VCaP (cell line): ENCODE data around the gene RPTOR.

ENCODE experiments used
- H3K27ac ChIP-seq: fragments of 450-650 bp; 2 replicates; pipeline ENCODE4 v1.5.1; 2017
- CTCF ChIP-seq: fragments of 450-650 bp; conservative IDR thresholded peaks from 2 replicates; pipeline ENCODE4 v1.5.1; 2017; ENCODE audit warnings: mild to moderate bottlenecking, moderate library complexity

Gene RPTOR

GRCh38 chr17:80906364-80907259 lies 362.0 kb downstream of the RPTOR start:
- no peak overlapping the region for H3K27ac ChIP-seq
- no peak for TF ChIP-seq CTCF

GRCh38 chr17:80907281-80907680 lies 362.6 kb downstream of the RPTOR start:
- no peak for TF ChIP-seq CTCF
- H3K27ac ChIP-seq: no peak overlapping the region

- H3K27ac ChIP-seq: no peak overlapping the region
- no peak for TF ChIP-seq CTCF
Measured at GRCh38 chr17:80908211-80908610, 363.6 kb downstream of the RPTOR start.

GRCh38 chr17:80908776-80909175 lies 364.1 kb downstream of the RPTOR start:
- H3K27ac ChIP-seq: no peak overlapping the region
- TF ChIP-seq CTCF: no peak

GRCh38 chr17:80909635-80910034 lies 365.0 kb downstream of the RPTOR start:
- no peak for TF ChIP-seq CTCF
- H3K27ac ChIP-seq: no peak overlapping the region

GRCh38 chr17:80910043-80910442 lies 365.4 kb downstream of the RPTOR start:
- no peak for TF ChIP-seq CTCF
- no peak overlapping the region for H3K27ac ChIP-seq

- no peak for TF ChIP-seq CTCF
- no peak overlapping the region for H3K27ac ChIP-seq
Measured at GRCh38 chr17:80912476-80912875, 367.8 kb downstream of the RPTOR start.
